K562 (cell line): ENCODE results near the gene GET3. TPM values are rescaled to one million over a fixed set of nuclear protein-coding genes. Genes with fewer than 3 reads are reported as not detected.

ENCODE experiments used
- ARHGAP35 ChIP-seq: fragments of 450-650 bp; IDR thresholded peaks from 2 replicates; pipeline ENCODE4 v1.6.1; 2018; ENCODE audit not compliant: partially characterized antibody
- ATF1 ChIP-seq, 2 experiments: fragments of 450-650 bp in 1 of 2; IDR thresholded peaks; 2 replicates each; pipeline ENCODE4 v1.6.1; 2016; ENCODE audit warnings: missing compliant biosample characterization in 1 of 2, missing genetic modification characterization in 1 of 2
- BHLHE40 ChIP-seq: IDR thresholded peaks from 2 replicates; pipeline ENCODE4 v1.6.1; 2011; ENCODE audit warnings: low read length, improper control_type of control experiment
- CC2D1A ChIP-seq: fragments of 450-650 bp; IDR thresholded peaks from 2 replicates; pipeline ENCODE4 v1.6.1; 2017; ENCODE audit warnings: mild to moderate bottlenecking
- EP300 ChIP-seq: IDR thresholded peaks from 2 replicates; pipeline ENCODE4 v1.6.1; 2012; ENCODE audit warnings: low read length, improper control_type of control experiment
- ERF ChIP-seq: fragments of 450-650 bp; formaldehyde crosslinking; IDR thresholded peaks from 2 replicates; pipeline ENCODE4 v1.4.0; 2020; ENCODE audit warnings: mild to moderate bottlenecking, mixed read lengths
- GATAD2A ChIP-seq: fragments of 450-650 bp; IDR thresholded peaks from 2 replicates; pipeline ENCODE4 v1.6.1; 2017
- HDAC6 ChIP-seq: IDR thresholded peaks from 2 replicates; pipeline ENCODE4 v1.6.1; 2012; ENCODE audit warnings: low read depth, mild to moderate bottlenecking, control low read depth, inconsistent platforms, low read length, moderate library complexity
- HEY1 ChIP-seq: fragments of 250-450 bp; sonication (Bioruptor Pico); IDR thresholded peaks from 2 replicates; pipeline ENCODE4 v1.5.0; 2020; ENCODE audit warnings: mild to moderate bottlenecking, moderate library complexity, borderline replicate concordance
- L3MBTL2 ChIP-seq: fragments of 450-650 bp; IDR thresholded peaks from 2 replicates; pipeline ENCODE4 v1.6.1; 2016; ENCODE audit warnings: mild to moderate bottlenecking, moderate library complexity
- LCOR ChIP-seq: sonication (generic); formaldehyde crosslinking; IDR thresholded peaks from 2 replicates; pipeline ENCODE4 v1.8.0; 2022; ENCODE audit warnings: mild to moderate bottlenecking, missing genetic modification reagents
- NONO ChIP-seq, 2 experiments: fragments of 200-400 bp in 1 of 2; fragments of 450-650 bp in 1 of 2; formaldehyde crosslinking in 1 of 2; IDR thresholded peaks; 2 replicates each; pipeline ENCODE4 v1.6.1; 2017; ENCODE audit warnings: low read depth in 2 of 2, mild to moderate bottlenecking in 2 of 2, moderate library complexity in 2 of 2, low read length in 1 of 2
- NR2C1 ChIP-seq, 2 experiments: fragments of 450-650 bp; IDR thresholded peaks; 2 replicates each; pipeline ENCODE4 v1.6.1; 2017; ENCODE audit warnings: mild to moderate bottlenecking in 2 of 2, antibody characterized with exemption in 1 of 2, inconsistent platforms in 1 of 2, missing compliant biosample characterization in 1 of 2, missing genetic modification characterization in 1 of 2
- RCOR1 ChIP-seq, 2 experiments: IDR thresholded peaks; 2 replicates each; pipeline ENCODE4 v1.6.1; 2012; ENCODE audit warnings: low read depth in 2 of 2, low read length in 2 of 2, borderline replicate concordance in 1 of 2, improper control_type of control experiment in 1 of 2
- SMAD3 ChIP-seq: fragments of 450-650 bp; formaldehyde crosslinking; conservative IDR thresholded peaks from 2 replicates; pipeline ENCODE4 v1.4.0; 2020; ENCODE audit warnings: mild to moderate bottlenecking
- ZNF212 ChIP-seq: fragments of 450-650 bp; formaldehyde crosslinking; IDR thresholded peaks from 2 replicates; pipeline ENCODE4 v1.4.0; 2020; ENCODE audit warnings: mild to moderate bottlenecking
- ZNF263 ChIP-seq: sonication (generic); formaldehyde crosslinking; IDR thresholded peaks from 2 replicates; pipeline ENCODE4 v1.8.0; 2022; ENCODE audit warnings: mild to moderate bottlenecking, missing genetic modification reagents, borderline replicate concordance
- ZNF347 ChIP-seq: fragments of 450-650 bp; formaldehyde crosslinking; IDR thresholded peaks from 2 replicates; pipeline ENCODE4 v1.4.0; 2020; ENCODE audit warnings: low read depth, mild to moderate bottlenecking, moderate library complexity
- polyA plus RNA-seq, 8 experiments: library from polyadenylated mRNA; depleted of rRNA in 4 of 8; stranded (reverse) in 5 of 8; unstranded in 3 of 8; fragments of >200 nt; fragmentation: Nextera tagmentation in 2 of 8; fragmentation: Illumina TruSeq in 1 of 8; extraction: Ambion mirVana in 2 of 8; extraction: Trizol in 1 of 8; gene quantifications; 2 replicates each; pipeline versions ENCODE4 v1.2.1 to v1.2.3, GENCODE V29; 2011 to 2014; ENCODE audit warnings: inconsistent platforms in 1 of 8, missing spikeins in 1 of 8
- total RNA-seq, 7 experiments: library from RNA; depleted of rRNA in 6 of 7; stranded (reverse); fragments of >200 nt in 6 of 7; fragmentation: Illumina TruSeq in 2 of 7; extraction: Trizol in 2 of 7; gene quantifications; 2 replicates each; pipeline versions ENCODE4 v1.2.1 to v1.2.3, GENCODE V29; 2011 to 2021; ENCODE audit warnings: low replicate concordance in 1 of 7
- TF ChIP-seq, protein P1 (sequence below): fragments of 450-650 bp; IDR thresholded peaks from 2 replicates; pipeline ENCODE4 v1.6.1; 2016; ENCODE audit warnings: antibody characterized with exemption
- TF ChIP-seq, protein P2 (sequence below): fragments of 450-650 bp; IDR thresholded peaks from 2 replicates; pipeline ENCODE4 v1.6.1; 2017; ENCODE audit warnings: mild to moderate bottlenecking, moderate library complexity
- TF ChIP-seq, protein P3 (sequence below), 2 experiments: IDR thresholded peaks; 2 replicates each; pipeline ENCODE4 v1.6.1; 2011; ENCODE audit warnings: borderline replicate concordance in 1 of 2, control low read depth in 1 of 2, low read depth in 1 of 2, low read length in 1 of 2, mild to moderate bottlenecking in 1 of 2, mixed read lengths in 1 of 2, moderate library complexity in 1 of 2; ENCODE audit not compliant: insufficient read depth in 1 of 2, insufficient read length in 1 of 2, poor library complexity in 1 of 2, severe bottlenecking in 1 of 2; ENCODE audit errors: extremely low read depth in 1 of 2
- TF ChIP-seq, protein P4 (sequence below), 2 experiments: fragments of 450-650 bp; IDR thresholded peaks; 2 replicates each; pipeline ENCODE4 v1.6.1; 2016

The GET3 gene
- total and polyA plus RNA-seq, 9 of the 15 experiments (the other 6 are each of a cell fraction or from before 2014, with no cell fraction given) = 8.3 to 83.5 (median 51.8) TPM

DNA sequence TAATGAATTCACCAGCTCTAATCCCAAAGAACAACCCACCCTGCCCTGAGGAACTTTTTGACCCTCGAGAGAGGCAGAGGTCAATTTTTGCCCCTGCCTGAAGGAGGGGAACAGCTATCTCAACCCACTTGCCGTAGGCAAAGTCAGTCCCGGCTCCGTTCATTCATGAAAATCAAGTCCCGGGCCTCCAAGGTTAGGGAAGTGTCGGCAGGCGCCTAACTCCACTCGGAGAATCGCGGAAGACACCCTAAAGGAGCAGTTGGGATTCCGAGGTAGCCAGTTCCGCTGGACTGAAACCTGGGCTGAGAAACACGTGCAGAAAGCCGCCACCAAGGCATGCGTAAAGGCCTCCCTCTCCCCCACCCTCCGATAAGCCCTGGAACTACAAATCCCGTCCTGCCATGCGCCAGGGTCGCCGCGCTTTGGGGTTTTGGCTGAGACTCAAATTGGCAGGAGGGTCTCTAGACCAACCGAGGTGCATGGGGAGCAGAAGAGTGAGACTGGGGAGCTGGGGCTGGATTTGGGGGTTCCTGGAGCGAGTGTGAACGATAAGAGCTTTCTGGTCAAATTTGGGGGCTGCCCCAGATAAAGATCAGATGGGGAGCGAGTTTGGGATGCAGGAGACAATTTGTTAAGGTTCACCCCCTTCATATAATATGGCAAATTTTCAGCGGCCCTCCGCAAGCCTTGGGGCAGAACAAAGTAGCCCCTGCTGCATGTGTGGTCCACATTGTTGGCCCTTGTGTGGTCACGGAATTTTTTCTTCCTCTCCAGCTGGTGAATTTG, 13.5 kb upstream of the GET3 start, which contains the start of gene TNPO2 (continued):
- TF ChIP-seq, protein P1, sequence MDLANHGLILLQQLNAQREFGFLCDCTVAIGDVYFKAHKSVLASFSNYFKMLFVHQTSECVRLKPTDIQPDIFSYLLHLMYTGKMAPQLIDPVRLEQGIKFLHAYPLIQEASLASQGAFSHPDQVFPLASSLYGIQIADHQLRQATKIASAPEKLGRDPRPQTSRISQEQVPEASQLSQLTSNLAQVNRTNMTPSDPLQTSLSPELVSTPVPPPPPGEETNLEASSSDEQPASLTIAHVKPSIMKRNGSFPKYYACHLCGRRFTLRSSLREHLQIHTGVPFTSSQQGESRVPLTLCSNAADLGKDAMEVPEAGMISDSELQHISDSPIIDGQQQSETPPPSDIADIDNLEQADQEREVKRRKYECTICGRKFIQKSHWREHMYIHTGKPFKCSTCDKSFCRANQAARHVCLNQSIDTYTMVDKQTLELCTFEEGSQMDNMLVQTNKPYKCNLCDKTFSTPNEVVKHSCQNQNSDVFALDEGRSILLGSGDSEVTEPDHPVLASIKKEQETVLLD = peak; percentile 79
- TF ChIP-seq, protein P2, sequence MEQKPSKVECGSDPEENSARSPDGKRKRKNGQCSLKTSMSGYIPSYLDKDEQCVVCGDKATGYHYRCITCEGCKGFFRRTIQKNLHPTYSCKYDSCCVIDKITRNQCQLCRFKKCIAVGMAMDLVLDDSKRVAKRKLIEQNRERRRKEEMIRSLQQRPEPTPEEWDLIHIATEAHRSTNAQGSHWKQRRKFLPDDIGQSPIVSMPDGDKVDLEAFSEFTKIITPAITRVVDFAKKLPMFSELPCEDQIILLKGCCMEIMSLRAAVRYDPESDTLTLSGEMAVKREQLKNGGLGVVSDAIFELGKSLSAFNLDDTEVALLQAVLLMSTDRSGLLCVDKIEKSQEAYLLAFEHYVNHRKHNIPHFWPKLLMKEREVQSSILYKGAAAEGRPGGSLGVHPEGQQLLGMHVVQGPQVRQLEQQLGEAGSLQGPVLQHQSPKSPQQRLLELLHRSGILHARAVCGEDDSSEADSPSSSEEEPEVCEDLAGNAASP = no peak
- no peak for TF ChIP-seq EP300
- no peak for TF ChIP-seq CC2D1A
- no peak for TF ChIP-seq ERF (CRISPR knock-in tag)
- TF ChIP-seq L3MBTL2 = peak; percentile 91
- no peak for TF ChIP-seq LCOR (CRISPR knock-in tag)
- no peak for TF ChIP-seq HDAC6
- TF ChIP-seq, protein P3, sequence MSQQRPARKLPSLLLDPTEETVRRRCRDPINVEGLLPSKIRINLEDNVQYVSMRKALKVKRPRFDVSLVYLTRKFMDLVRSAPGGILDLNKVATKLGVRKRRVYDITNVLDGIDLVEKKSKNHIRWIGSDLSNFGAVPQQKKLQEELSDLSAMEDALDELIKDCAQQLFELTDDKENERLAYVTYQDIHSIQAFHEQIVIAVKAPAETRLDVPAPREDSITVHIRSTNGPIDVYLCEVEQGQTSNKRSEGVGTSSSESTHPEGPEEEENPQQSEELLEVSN (IDR thresholded peaks at IDR 0.05; ENCODE audit: borderline replicate concordance in 1 of 2, extremely low read depth in 1 of 2, insufficient read depth in 1 of 2, insufficient read length in 1 of 2, low read depth in 1 of 2, low read length in 1 of 2, poor library complexity in 1 of 2, severe bottlenecking in 1 of 2) = peak; percentile 89 to 95
- TF ChIP-seq ZNF263 (CRISPR knock-in tag) = 0 out of 2 replicates have a peak, but pooled peaks have one; percentile 10
- TF ChIP-seq NR2C1 (IDR thresholded peaks at IDR 0.05) = peak; percentile 90
- TF ChIP-seq NR2C1 (tag; IDR thresholded peaks at IDR 0.05) = peak; percentile 96
- TF ChIP-seq, protein P4, sequence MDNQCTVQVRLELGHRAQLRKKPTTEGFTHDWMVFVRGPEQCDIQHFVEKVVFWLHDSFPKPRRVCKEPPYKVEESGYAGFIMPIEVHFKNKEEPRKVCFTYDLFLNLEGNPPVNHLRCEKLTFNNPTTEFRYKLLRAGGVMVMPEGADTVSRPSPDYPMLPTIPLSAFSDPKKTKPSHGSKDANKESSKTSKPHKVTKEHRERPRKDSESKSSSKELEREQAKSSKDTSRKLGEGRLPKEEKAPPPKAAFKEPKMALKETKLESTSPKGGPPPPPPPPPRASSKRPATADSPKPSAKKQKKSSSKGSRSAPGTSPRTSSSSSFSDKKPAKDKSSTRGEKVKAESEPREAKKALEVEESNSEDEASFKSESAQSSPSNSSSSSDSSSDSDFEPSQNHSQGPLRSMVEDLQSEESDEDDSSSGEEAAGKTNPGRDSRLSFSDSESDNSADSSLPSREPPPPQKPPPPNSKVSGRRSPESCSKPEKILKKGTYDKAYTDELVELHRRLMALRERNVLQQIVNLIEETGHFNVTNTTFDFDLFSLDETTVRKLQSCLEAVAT (IDR thresholded peaks at IDR 0.05) = no peak
- peak; percentile 49; the same call in 1 of the 2 replicates for TF ChIP-seq GATAD2A
- no peak for TF ChIP-seq ZNF212 (CRISPR knock-in tag)
- TF ChIP-seq ZNF347 (CRISPR knock-in tag) = no peak
- TF ChIP-seq SMAD3 (CRISPR knock-in tag) = no peak
- no peak for TF ChIP-seq ARHGAP35
- no peak for TF ChIP-seq HEY1 (CRISPR knock-in tag)
- TF ChIP-seq NONO (IDR thresholded peaks at IDR 0.05; ENCODE audit: low read depth in 2 of 2, low read length in 1 of 2) = no peak
- TF ChIP-seq BHLHE40 = peak; percentile 96
- no peak for TF ChIP-seq ATF1 (CRISPR knock-in tag; IDR thresholded peaks at IDR 0.05)
- peak; percentile 57 for TF ChIP-seq ATF1 (tag; IDR thresholded peaks at IDR 0.05)
- no peak for TF ChIP-seq RCOR1 (IDR thresholded peaks at IDR 0.05; ENCODE audit: borderline replicate concordance in 1 of 2, low read depth in 2 of 2, low read length in 2 of 2)
